ENCODE data around the gene CCDC8.
"Not testable (repeated sequence)": the region's sequence is repeated elsewhere in the genome, so short reads cannot be mapped to it uniquely, and the experiment has no call there.

Gene CCDC8

DNA sequence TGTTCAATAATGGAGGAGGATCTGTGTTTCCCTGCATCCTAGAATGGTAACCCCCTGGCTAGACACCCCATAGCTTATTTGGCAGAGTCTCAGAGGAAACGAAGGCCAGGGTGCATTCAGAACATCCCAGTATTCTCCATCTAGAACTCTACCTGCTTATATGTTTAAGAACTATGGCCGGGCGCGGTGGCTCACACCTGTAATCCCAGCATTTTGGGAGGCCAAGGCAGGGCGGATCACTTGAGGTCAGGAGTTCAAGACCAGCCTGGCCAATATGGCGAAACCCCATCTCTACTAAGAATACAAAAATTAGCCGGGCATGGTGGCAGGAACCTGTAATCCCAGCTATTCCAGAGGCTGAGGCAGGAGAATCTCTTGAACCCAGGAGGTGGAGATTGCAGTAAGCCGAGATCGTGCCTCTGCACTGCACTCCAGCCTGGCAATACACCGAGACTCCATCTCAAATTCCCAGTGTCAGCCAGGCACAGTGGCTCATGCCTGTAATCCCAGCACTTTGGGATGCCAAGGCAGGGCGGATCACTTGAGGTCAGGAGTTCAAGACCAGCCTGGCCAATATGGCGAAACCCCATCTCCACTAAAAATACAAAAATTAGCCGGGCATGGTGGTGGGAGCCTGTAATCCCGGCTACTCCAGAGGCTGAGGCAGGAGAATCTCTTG lies 15.4 kb downstream of the CCDC8 start:
- DNase-seq: not testable (repeated sequence)

GRCh38 chr19:46394402-46394797 lies 19.0 kb downstream of the CCDC8 start:
- DNase-seq: no peak

GRCh38 chr19:46393456-46394401 lies 19.6 kb downstream of the CCDC8 start:
- no peak for DNase-seq

DNA sequence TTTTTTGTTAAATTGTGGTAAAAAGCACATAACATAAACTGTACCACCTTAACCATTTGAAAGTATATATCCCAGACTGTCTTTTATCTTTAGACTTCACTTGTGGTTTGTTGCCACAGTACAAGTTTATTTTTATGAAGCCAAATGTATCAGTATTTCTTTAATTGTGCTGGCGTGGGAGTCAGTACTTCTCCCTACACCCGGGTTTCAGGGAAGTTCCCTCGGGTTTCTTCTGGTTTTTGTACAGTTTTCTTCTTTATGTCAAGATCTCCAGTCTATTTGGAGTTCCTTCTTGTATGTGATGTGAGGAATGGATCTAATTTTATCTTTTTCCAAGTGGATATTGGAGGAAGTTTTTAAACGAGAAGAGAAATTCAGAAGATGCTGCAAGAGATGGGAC lies 20.5 kb downstream of the CCDC8 start:
- DNase-seq: no peak

DNA sequence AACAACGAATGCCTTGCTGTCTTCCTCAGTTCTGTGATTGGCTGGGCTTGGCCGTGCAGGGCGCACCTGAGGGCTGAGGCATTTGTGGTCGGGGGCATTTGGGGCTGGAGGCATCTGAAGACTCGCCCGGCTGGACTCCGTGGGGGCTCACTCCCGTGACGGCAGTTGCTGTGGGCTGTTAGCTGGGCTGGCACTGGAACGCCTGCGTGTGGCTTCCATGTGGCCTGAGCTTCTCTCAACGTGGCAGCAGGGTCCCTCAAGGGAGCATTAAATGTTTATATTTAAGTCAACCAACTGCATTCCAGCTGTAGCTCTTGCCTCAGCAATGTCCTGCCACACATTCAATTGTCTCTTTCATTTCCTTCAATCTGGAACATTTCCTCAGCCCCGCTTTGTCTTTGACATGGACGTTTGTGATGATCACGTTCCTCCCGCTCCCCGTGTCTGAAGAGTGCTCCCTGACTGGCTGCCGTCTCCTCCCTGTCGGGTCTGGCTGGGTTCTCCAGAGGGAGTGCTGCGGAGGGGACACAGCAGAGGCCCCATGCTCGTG lies 21.0 kb downstream of the CCDC8 start:
- DNase-seq: no peak

GRCh38 chr19:46391296-46392251 lies 21.8 kb downstream of the CCDC8 start:
- DNase-seq: no peak

DNA sequence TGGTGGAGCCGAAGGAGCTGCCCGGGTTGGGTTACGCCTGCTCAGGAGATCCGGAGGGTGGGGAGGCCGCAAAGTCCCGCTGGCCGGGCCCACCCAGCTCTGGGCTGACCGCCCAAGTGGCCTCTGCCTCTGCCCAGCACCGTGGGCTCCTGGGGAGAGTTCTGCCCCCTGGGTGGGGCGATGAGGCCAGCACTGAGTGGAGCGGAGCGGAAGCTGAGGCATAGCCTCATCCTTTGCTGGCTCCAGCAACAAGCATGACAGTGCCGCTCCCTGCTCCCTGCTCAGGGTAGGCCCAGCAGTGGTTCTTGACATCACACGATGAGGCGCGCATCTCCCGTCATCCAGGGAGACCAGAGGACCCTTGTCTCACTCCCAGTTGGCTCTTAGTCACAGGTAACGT lies 22.5 kb downstream of the CCDC8 start:
- DNase-seq: no peak

GRCh38 chr19:46390121-46390858 lies 23.1 kb downstream of the CCDC8 start:
- DNase-seq: no peak

- DNase-seq: no peak
Measured at GRCh38 chr19:46388311-46389095, 24.9 kb downstream of the CCDC8 start.

DNA sequence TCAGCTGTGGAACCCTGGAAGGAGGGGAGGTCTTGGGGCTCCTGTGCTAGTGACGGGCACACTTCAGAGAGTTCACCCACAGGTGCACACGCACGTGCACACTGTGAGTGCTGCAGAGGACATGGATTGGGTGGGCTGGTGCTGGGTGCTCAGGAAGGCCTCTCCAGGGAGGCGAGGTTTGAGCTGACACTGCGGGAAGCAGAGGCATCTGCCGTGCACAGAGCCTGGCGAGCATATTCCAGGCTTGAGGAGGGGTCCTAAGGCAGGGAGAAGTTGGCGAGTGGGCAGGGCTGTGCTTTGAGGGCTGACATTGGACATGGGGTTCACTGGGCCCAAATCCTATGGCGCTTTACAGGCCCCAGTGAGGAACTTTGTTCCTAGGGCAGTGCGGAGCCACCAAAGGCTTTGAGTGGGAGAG lies 25.6 kb downstream of the CCDC8 start:
- DNase-seq: no peak

DNA sequence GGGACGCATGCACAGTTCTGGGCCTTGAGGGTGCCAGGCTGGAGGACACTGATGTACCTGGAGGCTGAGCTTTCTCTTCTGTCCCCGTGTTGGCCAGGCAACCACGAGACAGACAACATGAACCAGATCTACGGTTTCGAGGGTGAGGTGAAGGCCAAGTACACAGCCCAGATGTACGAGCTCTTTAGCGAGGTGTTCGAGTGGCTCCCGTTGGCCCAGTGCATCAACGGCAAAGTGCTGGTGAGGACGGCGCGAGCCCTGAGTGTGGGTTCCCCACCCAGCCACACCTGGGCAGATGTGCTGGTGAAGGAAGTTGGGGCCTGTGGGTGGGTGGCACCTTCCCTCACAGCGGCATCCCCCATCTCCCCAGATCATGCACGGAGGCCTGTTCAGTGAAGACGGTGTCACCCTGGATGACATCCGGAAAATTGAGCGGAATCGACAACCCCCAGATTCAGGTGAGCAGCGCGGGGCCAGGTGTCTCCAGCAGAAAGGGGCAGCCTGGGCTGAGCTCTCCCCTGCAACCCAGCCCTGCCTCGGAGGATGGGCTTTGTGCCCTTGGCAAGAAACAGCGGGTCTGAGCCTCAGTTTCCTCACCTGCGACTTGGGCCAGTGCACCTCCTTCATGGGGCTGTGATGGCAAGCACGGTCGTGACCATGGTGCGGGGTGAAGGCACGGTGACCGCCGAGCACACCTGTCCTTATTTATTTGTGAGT lies 26.2 kb downstream of the CCDC8 start:
- DNase-seq: no peak

GRCh38 chr19:46386151-46386550 lies 27.2 kb downstream of the CCDC8 start:
- DNase-seq: no peak

DNA sequence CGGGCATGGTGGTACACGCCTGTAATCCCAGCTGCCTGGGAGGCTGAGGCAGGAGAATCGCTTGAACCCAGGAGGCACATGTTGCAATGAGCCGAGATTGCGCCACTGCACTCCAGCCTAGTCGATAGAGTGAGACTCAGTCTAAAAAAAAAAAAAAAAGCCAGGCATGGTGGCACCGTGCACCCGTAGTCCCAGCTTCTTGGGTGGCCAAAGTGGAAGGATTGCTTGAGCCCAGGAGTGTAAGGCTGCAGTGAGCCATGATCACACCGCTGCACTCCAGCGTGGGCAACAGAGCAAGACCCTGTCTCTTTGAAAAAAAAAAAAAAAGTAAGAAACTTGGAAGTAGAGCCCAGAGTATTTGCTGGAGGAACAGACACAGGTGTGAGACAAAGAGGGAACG lies 27.7 kb downstream of the CCDC8 start:
- DNase-seq: no peak

- no peak for DNase-seq
Measured at GRCh38 chr19:46384396-46384795, 29.0 kb downstream of the CCDC8 start.

- DNase-seq: no peak
Measured at GRCh38 chr19:46383846-46384245, 29.5 kb downstream of the CCDC8 start.

DNA sequence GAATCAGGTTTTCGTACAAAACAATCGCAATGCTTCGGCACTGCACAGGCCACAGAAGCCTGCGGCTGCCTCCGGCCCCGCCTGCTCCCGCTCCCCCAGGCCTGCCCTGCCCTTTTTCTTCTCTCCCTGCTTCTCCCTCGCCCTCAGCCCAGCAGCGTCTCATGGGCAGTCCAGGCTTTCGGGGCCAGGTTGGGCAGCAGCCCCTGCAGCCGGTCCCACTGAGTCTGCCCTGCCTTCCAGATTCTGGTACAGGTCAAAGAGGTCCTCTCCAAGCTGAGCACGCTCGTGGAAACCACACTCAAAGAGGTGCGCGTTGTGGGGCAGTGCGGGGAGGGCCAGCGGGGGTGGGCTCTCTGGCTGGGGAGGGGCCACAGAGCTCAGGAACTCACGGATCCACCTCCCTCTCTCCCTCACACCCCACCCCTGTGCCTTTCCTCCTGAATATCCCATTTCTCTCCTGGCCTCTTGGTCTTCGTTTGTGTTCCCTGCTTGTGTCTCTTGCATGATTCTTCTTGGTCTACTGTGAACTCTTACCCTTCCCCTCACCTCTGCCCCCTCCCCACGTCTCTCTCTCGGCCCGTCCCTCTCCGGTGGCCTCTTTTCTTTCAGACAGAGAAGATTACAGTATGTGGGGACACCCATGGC lies 30.1 kb downstream of the CCDC8 start:
- no peak for DNase-seq

DNA sequence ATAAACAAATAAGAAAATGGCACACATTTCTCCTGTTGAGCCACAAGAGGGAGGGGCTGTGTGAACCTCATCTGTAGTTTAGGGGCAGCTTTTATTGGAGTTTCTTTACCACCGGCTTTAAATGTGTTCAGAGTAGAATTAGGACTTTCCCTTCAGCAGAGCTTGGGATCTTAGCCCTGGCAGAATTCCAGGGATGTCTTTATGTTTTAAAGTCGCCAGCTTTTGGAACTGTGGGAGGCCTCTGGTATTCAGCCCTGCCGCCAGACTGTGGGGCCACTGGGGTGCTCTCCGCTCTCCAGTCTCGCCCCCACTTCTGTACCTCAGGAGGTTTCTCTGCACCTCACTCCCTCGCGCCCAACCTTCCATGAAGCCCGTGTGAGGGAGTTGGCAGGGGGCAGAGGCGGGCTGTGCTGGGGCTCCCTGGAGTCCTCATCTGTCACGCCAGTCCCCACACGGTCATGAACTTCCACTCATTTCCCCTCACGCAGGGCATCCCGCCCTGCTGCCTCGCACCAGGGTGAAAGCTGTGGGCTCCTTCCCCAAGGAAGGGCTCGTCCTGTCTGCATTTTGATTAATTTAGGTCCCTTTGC lies 31.5 kb downstream of the CCDC8 start:
- no peak for DNase-seq

- DNase-seq: no peak
Measured at GRCh38 chr19:46381346-46381745, 32.0 kb downstream of the CCDC8 start.

DNA sequence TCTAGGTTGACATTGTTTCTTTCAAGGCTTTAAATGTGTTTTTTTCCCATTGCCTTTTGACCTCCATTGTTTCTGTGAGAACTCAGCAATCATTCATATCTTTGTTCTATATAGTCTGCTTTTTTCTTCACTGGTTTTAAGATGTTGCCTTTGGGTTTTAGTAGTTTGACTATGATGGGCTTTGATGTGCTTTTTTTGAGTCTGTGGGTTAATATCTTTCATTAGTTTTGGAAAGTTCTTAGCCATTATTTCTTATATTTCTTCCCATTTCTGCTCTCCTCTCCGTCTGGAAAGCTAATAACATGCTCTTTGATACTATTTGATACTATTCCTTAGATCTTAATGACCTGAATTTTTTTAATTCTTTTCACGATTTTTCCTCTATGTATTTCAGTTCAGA lies 32.7 kb downstream of the CCDC8 start:
- DNase-seq: no peak

DNA sequence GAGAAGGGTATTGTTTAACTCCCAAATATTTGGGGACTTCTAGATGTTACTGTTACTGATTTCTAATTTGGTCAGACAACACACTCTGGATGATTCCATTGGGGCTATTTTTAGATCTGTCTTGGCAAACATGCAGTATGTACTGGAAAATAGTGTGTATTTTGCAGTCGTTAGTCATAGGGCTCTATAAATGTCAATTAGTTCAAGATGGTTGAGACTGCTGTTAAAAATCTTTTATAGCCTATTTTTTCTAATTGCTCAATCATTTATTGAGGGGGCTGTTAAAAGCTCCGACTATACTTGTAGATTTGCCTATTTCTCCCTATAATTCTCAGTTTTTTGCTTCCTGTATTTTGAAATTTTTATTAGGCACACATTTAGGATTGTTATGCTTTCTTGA lies 35.1 kb downstream of the CCDC8 start:
- no peak for DNase-seq
